Measurements from ENCODE around the gene CRB2.

DNA sequence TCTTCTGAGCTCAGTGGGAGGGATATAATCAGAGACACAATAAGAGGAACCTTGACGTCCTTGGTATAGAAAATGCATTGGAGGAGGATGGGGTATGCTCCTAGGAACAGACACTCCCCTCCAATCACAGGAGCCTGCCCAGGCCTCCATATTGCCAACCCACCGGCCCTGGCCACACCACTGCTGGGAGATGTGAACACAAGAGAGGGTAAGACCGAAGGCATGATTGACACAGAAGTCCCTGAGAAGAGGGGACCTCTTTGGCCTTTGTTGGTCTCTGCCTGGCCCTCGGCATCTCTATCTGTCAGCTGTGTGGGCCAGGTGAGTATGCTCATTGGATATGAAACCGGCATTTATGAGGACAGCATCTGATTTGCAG lies 62.0 kb downstream of the CRB2 start:
- no peak for TF ChIP-seq MAX (IDR thresholded peaks at IDR 0.05)
- no peak for TF ChIP-seq ZBTB7A (IDR thresholded peaks at IDR 0.05; ENCODE audit: low read depth)
- no peak for TF ChIP-seq NFIC (IDR thresholded peaks at IDR 0.05)
- no peak for TF ChIP-seq EGR1 (IDR thresholded peaks at IDR 0.05)
- no peak for TF ChIP-seq TAF1 (IDR thresholded peaks at IDR 0.05; ENCODE audit: low read depth)
